Spinal cord (tissue), 10 donors: Measurements from ENCODE around the gene RFTN2. TPM values are rescaled to one million over a fixed set of nuclear protein-coding genes. Genes with fewer than 3 reads are reported as not detected.
"Not testable (repeated sequence)": the region's sequence is repeated elsewhere in the genome, so short reads cannot be mapped to it uniquely, and the experiment has no call there.

Experiments used
- DNase-seq, 6 donors: peaks; one replicate each; pipeline versions ENCODE4 v3.0.0 to v3.0.0-alpha.2; 2013 to 2015; ENCODE audit warnings: low spot score in 6 of 6, low read depth in 4 of 6
- H3K27ac ChIP-seq: one replicate; pipeline ENCODE4 v1.5.1; 2013; ENCODE audit warnings: low read depth, low read length, control low read depth
- H3K27me3 ChIP-seq: one replicate; pipeline ENCODE4 v1.6.1; 2013; ENCODE audit warnings: low read length; ENCODE audit not compliant: control insufficient read depth, insufficient read depth
- H3K36me3 ChIP-seq: one replicate; pipeline ENCODE4 v1.6.1; 2013; ENCODE audit warnings: low read length; ENCODE audit not compliant: control insufficient read depth, insufficient read depth
- H3K4me1 ChIP-seq: one replicate; pipeline ENCODE4 v1.6.1; 2013; ENCODE audit warnings: low read length; ENCODE audit not compliant: control insufficient read depth, insufficient read depth
- H3K4me3 ChIP-seq: one replicate; pipeline ENCODE4 v1.5.1; 2013; ENCODE audit warnings: low read depth, low read length, control low read depth
- H3K9me3 ChIP-seq: one replicate; pipeline ENCODE4 v1.6.1; 2013; ENCODE audit warnings: low read length; ENCODE audit not compliant: control insufficient read depth, insufficient read depth
- WGBS: methylation state at CpG from one replicate; pipeline ENCODE4 v1.1.5; 2013; ENCODE audit warnings: missing lambda C conversion rate; ENCODE audit not compliant: insufficient coverage; 5-methylcytosine and 5-hydroxymethylcytosine counted together
- long read RNA-seq, 4 donors: transcript quantifications; one replicate each; lab custom pipeline, GENCODE V29; 2026
- polyA plus RNA-seq, 2 donors: library from polyadenylated mRNA; unstranded; fragments of 120-200 nt; gene quantifications; one replicate each; pipeline ENCODE4 v1.2.1, GENCODE V29; 2013; ENCODE audit not compliant: insufficient read length in 2 of 2
- total RNA-seq, 2 donors: library from RNA; depleted of rRNA in 1 of 2; stranded (reverse); fragments of 120-200 nt in 1 of 2; fragments of >200 nt in 1 of 2; gene quantifications; one replicate each; pipeline versions ENCODE4 v1.2.3 to v1.2.4, GENCODE V29; 2013 to 2014
- donor health status: healthy.

RFTN2 gene
- total RNA-seq (10 to 100 TPM; 76.5 to 81.9 TPM), polyA plus RNA-seq (10 to 100 TPM; 72.2 to 81.2 TPM)
- long read RNA-seq, donor 1, full-length matches to known transcripts, result 27 of 101 reads
- long read RNA-seq, donor 1, partial matches to known transcripts, result 74 of 101 reads
- long read RNA-seq, donor 1, other reads (novel, unspliced or antisense), result 0 of 101 reads
- long read RNA-seq, donor 2, full-length matches to known transcripts, result 2 of 8 reads
- long read RNA-seq, donor 2, partial matches to known transcripts, result 6 of 8 reads
- long read RNA-seq, donor 2, other reads (novel, unspliced or antisense), result 0 of 8 reads
- long read RNA-seq, donor 3, full-length matches to known transcripts, result 8 of 20 reads
- long read RNA-seq, donor 3, partial matches to known transcripts, result 12 of 20 reads
- long read RNA-seq, donor 3, other reads (novel, unspliced or antisense), result 0 of 20 reads
- long read RNA-seq, donor 4, full-length matches to known transcripts, result 7 of 38 reads
- long read RNA-seq, donor 4, partial matches to known transcripts, result 31 of 38 reads
- long read RNA-seq, donor 4, other reads (novel, unspliced or antisense), result 0 of 38 reads

- peaks cover 2% of the 10 kb centered on the region for H3K36me3 ChIP-seq
- no CpG with 5 or more reads among the region's 3 CpGs for WGBS
- H3K27ac ChIP-seq, result peak within 1 kb of the TSS; percentile 97
- H3K4me1 ChIP-seq, result peaks cover 3% of the 10 kb centered on the region
- DNase-seq, result peak in 5 of 6 donors; percentile 6 to 45 (median 41)
- H3K9me3 ChIP-seq, result no peaks in the 10 kb centered on the region
- H3K27me3 ChIP-seq, result no peaks in the 10 kb centered on the region
- H3K4me3 ChIP-seq, result peak within 1 kb of the TSS; percentile 75
Observed at GRCh38 chr2:197675246-197675645, at the start of gene RFTN2. Gene RFTN2, minus strand, starts transcription at chr2:197675587. Its CDS starts 129 bp downstream, at chr2:197675458.

- Histone ChIP-seq H3K36me3 (no peaks in the 10 kb centered on the region), H3K27ac (no peak overlapping the region), H3K4me1 (no peaks in the 10 kb centered on the region), H3K4me3 (no peak overlapping the region), H3K9me3 (no peaks in the 10 kb centered on the region), H3K27me3 (no peaks in the 10 kb centered on the region)
- DNase-seq, result no peak
- WGBS, result no CpG with 5 or more reads among the region's 2 CpGs
Observed at GRCh38 chr2:197717863-197718262, 42.5 kb upstream of the RFTN2 start.

- no peak for DNase-seq
- no CpG with 5 or more reads among the region's 3 CpGs for WGBS
- no peak overlapping the region for H3K27ac ChIP-seq
Observed at GRCh38 chr2:197713271-197713670, 37.9 kb upstream of the RFTN2 start.

GRCh38 chr2:197711578-197711977 is 36.2 kb upstream of the RFTN2 start:
- Histone ChIP-seq H3K9me3 (no peaks in the 10 kb centered on the region), H3K27ac (no peak overlapping the region), H3K4me3 (no peak overlapping the region), H3K4me1 (peaks cover 5% of the 10 kb centered on the region), H3K27me3 (no peaks in the 10 kb centered on the region), H3K36me3 (peaks cover 2% of the 10 kb centered on the region)
- DNase-seq, result no peak

More at GRCh38 chr2:197713271-197713670, 37.9 kb upstream of the RFTN2 start:
- H3K36me3 ChIP-seq, result peaks cover 2% of the 10 kb centered on the region
- H3K9me3 ChIP-seq, result no peaks in the 10 kb centered on the region
- H3K4me1 ChIP-seq, result no peaks in the 10 kb centered on the region
- H3K4me3 ChIP-seq, result no peak overlapping the region
- H3K27me3 ChIP-seq, result no peaks in the 10 kb centered on the region

GRCh38 chr2:197710424-197711042 is 35.1 kb upstream of the RFTN2 start:
- no peaks in the 10 kb centered on the region for H3K27me3 ChIP-seq
- peaks cover 15% of the 10 kb centered on the region for H3K4me1 ChIP-seq
- peaks cover 2% of the 10 kb centered on the region for H3K36me3 ChIP-seq
- H3K4me3 ChIP-seq, result no peak overlapping the region
- H3K27ac ChIP-seq, result no peak overlapping the region
- DNase-seq, result no peak
- H3K9me3 ChIP-seq, result no peaks in the 10 kb centered on the region

- H3K27me3 ChIP-seq, H3K36me3 ChIP-seq, H3K9me3 ChIP-seq, DNase-seq, H3K27ac ChIP-seq, H3K4me3 ChIP-seq: not testable (repeated sequence)
- 96% methylated on average over 5 of the region's 7 CpGs for WGBS
- H3K4me1 ChIP-seq, result peaks cover 16% of the 10 kb centered on the region
Observed at GRCh38 chr2:197709140-197709539, 33.8 kb upstream of the RFTN2 start.

- Histone ChIP-seq H3K9me3 (no peaks in the 10 kb centered on the region), H3K4me3 (no peak overlapping the region), H3K36me3 (peaks cover 2% of the 10 kb centered on the region), H3K27ac (no peak overlapping the region), H3K27me3 (no peaks in the 10 kb centered on the region), H3K4me1 (peaks cover 16% of the 10 kb centered on the region)
- DNase-seq, result no peak
- WGBS, result no CpG with 5 or more reads among the region's 2 CpGs
Observed at GRCh38 chr2:197708331-197708730, 32.9 kb upstream of the RFTN2 start.

- no CpG with 5 or more reads among the region's 4 CpGs for WGBS
- peaks cover 16% of the 10 kb centered on the region for H3K4me1 ChIP-seq
Observed at GRCh38 chr2:197707316-197708213, 32.2 kb upstream of the RFTN2 start.

GRCh38 chr2:197706839-197707207 is 31.4 kb upstream of the RFTN2 start:
- Histone ChIP-seq H3K27me3 (no peaks in the 10 kb centered on the region), H3K4me1 (peaks cover 16% of the 10 kb centered on the region), H3K4me3 (peak overlapping the region; percentile 91), H3K9me3 (no peaks in the 10 kb centered on the region), H3K27ac (no peak overlapping the region), H3K36me3 (peaks cover 2% of the 10 kb centered on the region)
- DNase-seq, result peak in 1 of 6 donors; percentile 4
- 32% methylated on average over 3 of the region's 5 CpGs for WGBS

More at GRCh38 chr2:197707316-197708213, 32.2 kb upstream of the RFTN2 start:
- peaks cover 2% of the 10 kb centered on the region for H3K36me3 ChIP-seq
- H3K27me3 ChIP-seq, result no peaks in the 10 kb centered on the region
- H3K27ac ChIP-seq, result no peak overlapping the region
- H3K9me3 ChIP-seq, result no peaks in the 10 kb centered on the region
- DNase-seq, result peak in 3 of 6 donors; percentile 36 to 80 (median 73)
- H3K4me3 ChIP-seq, result peak overlapping the region; percentile 91
